ENCODE results near the gene AKR1C2.

GRCh38 chr10:5034588-5034987 is 30.9 kb upstream of the AKR1C2 start:
- no peak for TF ChIP-seq POLR2A (IDR thresholded peaks at IDR 0.05)
- TF ChIP-seq CTCF (IDR thresholded peaks at IDR 0.05) = no peak

Measured in adrenal gland (tissue), 5 donors.